Measurements from ENCODE around the gene MTRR. TPM values are rescaled to one million over a fixed set of nuclear protein-coding genes. Genes with fewer than 3 reads are reported as not detected.
A peak's percentile ranks its signal among the peaks of the same experiment; 100 is the strongest.

The MTRR gene
- total RNA-seq, 1 experiment from 2014 or later = 61.2 TPM

DNA sequence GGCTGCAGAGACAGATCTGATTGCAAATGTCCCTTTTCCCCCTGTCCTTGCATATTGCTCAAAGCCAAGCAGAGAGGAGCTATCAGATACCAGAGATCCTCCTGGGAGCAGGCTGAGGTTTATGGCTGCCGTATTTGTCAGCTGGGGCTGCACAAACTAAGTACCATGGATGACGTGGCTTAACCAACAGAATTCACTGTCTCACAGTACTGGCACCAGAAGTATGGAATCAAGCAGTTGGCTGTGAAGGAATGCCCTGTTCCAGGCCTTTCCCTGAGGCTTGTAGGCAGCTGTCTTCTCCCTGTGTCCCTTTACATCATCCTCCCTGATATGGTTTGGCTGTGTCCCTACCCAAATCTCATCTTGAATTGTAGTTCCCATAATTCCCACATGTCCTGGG, 20.7 kb upstream of the MTRR start:
- TF ChIP-seq, protein P1, sequence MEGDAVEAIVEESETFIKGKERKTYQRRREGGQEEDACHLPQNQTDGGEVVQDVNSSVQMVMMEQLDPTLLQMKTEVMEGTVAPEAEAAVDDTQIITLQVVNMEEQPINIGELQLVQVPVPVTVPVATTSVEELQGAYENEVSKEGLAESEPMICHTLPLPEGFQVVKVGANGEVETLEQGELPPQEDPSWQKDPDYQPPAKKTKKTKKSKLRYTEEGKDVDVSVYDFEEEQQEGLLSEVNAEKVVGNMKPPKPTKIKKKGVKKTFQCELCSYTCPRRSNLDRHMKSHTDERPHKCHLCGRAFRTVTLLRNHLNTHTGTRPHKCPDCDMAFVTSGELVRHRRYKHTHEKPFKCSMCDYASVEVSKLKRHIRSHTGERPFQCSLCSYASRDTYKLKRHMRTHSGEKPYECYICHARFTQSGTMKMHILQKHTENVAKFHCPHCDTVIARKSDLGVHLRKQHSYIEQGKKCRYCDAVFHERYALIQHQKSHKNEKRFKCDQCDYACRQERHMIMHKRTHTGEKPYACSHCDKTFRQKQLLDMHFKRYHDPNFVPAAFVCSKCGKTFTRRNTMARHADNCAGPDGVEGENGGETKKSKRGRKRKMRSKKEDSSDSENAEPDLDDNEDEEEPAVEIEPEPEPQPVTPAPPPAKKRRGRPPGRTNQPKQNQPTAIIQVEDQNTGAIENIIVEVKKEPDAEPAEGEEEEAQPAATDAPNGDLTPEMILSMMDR (IDR thresholded peaks at IDR 0.05; ENCODE audit: unreplicated experiment) = no peak
- no TSS peak for BruUV-seq (replicated peaks)
- intact Hi-C loops (cut with micrococcal nuclease; ENCODE audit: unreplicated experiment) = no loop called here
- Mint-ChIP-seq H3K9me3 (ENCODE audit: low read depth, unreplicated experiment) (peaks cover 2% of the 10 kb centered on the region), H3K27ac (ENCODE audit: unreplicated experiment) (no peak overlapping the region), H3K27me3 (ENCODE audit: unreplicated experiment) (peaks cover 53% of the 10 kb centered on the region), H3K4me1 (ENCODE audit: low read depth, unreplicated experiment) (no peaks in the 10 kb centered on the region), H3K36me3 (ENCODE audit: insufficient read depth, unreplicated experiment) (no peaks in the 10 kb centered on the region), H3K4me3 (ENCODE audit: low read depth, unreplicated experiment) (no peak overlapping the region)
- no peak for DNase-seq
- CTCF ChIA-PET = no interaction called here

DNA sequence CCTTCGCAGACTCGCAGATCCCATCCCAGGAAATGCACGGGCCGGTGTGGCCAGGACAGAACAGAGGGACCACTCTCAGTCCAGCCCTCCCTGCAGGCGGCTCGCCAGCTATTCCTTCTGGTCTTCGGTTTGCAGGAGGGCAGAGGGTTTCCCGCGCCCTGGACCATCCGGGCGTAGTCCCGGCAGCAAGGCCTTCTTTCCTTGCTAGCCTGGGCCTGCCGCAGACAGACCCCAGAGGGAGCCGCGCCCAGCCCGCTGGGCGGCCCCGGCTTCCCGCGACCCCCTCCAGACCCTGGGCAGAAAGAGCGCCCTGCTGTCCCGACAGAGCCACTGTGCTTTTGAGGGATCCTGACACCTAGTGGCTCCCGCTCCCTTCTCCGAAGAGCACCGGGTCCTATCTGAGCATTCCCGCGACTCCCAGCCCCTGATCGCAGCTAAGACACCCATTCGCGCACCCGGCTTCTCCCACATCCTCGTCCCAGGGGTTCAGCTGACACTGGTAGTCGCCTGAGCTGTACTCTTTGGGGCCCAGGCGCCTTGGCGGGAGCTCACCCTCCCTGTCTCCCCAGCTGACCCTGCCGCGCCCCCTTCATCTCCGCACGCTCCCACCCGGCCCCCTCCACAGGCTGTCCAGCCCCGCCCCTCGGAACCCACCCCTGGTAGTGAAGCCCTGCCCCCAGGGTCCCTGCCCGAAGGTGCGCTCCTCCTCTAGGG, 19.1 kb upstream of the MTRR start:
- H3K4me3 Mint-ChIP-seq (ENCODE audit: low read depth, unreplicated experiment) = peak overlapping the region; percentile 7
- no peak overlapping the region for H3K27ac Mint-ChIP-seq (ENCODE audit: unreplicated experiment)
- DNase-seq = no peak
- intact Hi-C loops (cut with micrococcal nuclease; ENCODE audit: unreplicated experiment) = no loop called here
- no peaks in the 10 kb centered on the region for H3K4me1 Mint-ChIP-seq (ENCODE audit: low read depth, unreplicated experiment)
- H3K36me3 Mint-ChIP-seq (ENCODE audit: insufficient read depth, unreplicated experiment) = no peaks in the 10 kb centered on the region
- no TSS peak for BruUV-seq (replicated peaks)
- H3K27me3 Mint-ChIP-seq (ENCODE audit: unreplicated experiment) = peaks cover 38% of the 10 kb centered on the region
- TF ChIP-seq, protein P1 (IDR thresholded peaks at IDR 0.05; ENCODE audit: unreplicated experiment) = no peak
- peaks cover 2% of the 10 kb centered on the region for H3K9me3 Mint-ChIP-seq (ENCODE audit: low read depth, unreplicated experiment)
- CTCF ChIA-PET = interaction anchor here (0.6 kb wide), 1 partner anchor 65 kb away, joined by 6 read pairs; no protein-coding TSS in a partner anchor

DNA sequence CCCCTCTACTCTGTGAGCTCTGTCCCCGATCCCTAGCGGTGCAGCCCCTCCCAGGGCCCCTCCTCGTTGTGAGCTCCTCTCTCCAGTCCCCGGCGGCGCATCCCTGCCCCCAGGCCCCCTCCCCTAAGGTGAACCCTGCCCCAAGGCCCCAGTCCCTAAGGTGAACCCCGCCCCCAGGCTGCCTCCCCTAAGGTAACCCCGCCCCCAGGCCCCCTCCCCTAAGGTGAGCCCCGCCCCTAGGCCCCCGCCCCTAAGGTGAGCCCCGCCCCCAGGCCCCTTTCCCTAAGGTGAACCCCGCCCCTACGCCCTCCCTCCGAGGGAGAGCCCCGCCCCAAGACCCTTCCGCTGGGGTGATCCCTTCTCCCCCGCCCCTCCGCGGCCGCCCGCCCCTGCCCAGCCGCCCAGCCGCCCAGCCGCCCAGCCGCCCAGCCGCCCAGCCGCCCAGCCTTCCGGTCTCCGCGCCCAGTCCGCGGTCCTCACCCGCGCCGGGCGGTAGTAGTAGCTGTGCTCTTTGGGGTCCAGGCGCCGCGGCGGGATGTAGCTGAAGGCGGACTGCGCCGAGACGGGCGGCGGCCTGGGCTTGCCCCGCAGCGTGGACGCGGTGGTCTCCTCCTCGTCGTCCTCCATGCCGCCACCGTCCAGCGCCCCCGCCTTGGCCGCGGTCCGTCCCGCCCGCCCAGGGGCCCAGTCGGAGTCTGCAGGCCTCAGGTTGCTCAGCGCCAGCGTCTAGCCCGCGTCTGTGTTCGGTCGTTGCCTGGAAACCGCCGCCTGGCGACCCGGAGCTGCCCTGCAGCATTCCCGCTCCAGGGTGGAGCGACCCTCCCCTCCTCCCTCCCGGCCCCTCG, 18.3 kb upstream of the MTRR start, which contains the start of gene CFAP90:
Gene CFAP90, minus strand, starts transcription at position 739 of the 845 bp plus-strand sequence. Its CDS starts 112 bp downstream, at position 627.
- TF ChIP-seq, protein P1 (IDR thresholded peaks at IDR 0.05; ENCODE audit: unreplicated experiment) = no peak
- Mint-ChIP-seq H3K27me3 (ENCODE audit: unreplicated experiment) (peaks cover 30% of the 10 kb centered on the region), H3K27ac (ENCODE audit: unreplicated experiment) (no peak within 1 kb of the TSS), H3K4me1 (ENCODE audit: low read depth, unreplicated experiment) (no peaks in the 10 kb centered on the region), H3K4me3 (ENCODE audit: low read depth, unreplicated experiment) (peak within 1 kb of the TSS; percentile 52), H3K9me3 (ENCODE audit: low read depth, unreplicated experiment) (peaks cover 2% of the 10 kb centered on the region), H3K36me3 (ENCODE audit: insufficient read depth, unreplicated experiment) (no peaks in the 10 kb centered on the region)
- intact Hi-C loops (cut with micrococcal nuclease; ENCODE audit: unreplicated experiment) = no loop called here
- peak; percentile 51 for DNase-seq
- CTCF ChIA-PET = interaction anchor here (0.6 kb wide), 1 partner anchor 64 kb away, joined by 6 read pairs; no protein-coding TSS in a partner anchor
- BruUV-seq (replicated peaks) = no TSS peak

DNA sequence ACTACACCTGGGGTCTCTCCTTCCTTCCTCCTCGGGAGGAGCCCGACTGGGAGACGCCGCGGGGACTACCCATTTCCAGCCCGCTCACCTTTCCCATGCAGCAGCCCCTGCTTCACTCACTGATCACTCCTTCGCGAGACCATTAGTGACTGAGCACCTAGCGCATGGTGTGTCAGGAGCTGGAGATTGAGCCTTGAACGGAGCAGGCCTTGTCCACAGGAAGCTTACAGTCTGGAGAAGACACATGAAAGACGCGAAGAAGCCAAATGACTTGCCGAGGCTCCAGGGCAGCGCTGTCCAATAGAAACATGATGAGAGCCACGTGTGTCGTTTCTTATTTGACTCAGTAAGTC, 17.7 kb upstream of the MTRR start:
- intact Hi-C loops (cut with micrococcal nuclease; ENCODE audit: unreplicated experiment) = no loop called here
- CTCF ChIA-PET = no interaction called here
- H3K27ac Mint-ChIP-seq (ENCODE audit: unreplicated experiment) = no peak overlapping the region
- no peak for DNase-seq
- peaks cover 2% of the 10 kb centered on the region for H3K9me3 Mint-ChIP-seq (ENCODE audit: low read depth, unreplicated experiment)
- peaks cover 24% of the 10 kb centered on the region for H3K27me3 Mint-ChIP-seq (ENCODE audit: unreplicated experiment)
- no TSS peak for BruUV-seq (replicated peaks)
- TF ChIP-seq, protein P1 (IDR thresholded peaks at IDR 0.05; ENCODE audit: unreplicated experiment) = no peak
- peak overlapping the region; percentile 52 for H3K4me3 Mint-ChIP-seq (ENCODE audit: low read depth, unreplicated experiment)
- H3K36me3 Mint-ChIP-seq (ENCODE audit: insufficient read depth, unreplicated experiment) = no peaks in the 10 kb centered on the region
- no peaks in the 10 kb centered on the region for H3K4me1 Mint-ChIP-seq (ENCODE audit: low read depth, unreplicated experiment)
